Measurements from ENCODE around the gene ZNF574. TPM values are rescaled to one million over a fixed set of nuclear protein-coding genes. Genes with fewer than 3 reads are reported as not detected.

The ZNF574 gene
- total RNA-seq, 1 experiment from 2014 or later, result 24.6 TPM

DNA sequence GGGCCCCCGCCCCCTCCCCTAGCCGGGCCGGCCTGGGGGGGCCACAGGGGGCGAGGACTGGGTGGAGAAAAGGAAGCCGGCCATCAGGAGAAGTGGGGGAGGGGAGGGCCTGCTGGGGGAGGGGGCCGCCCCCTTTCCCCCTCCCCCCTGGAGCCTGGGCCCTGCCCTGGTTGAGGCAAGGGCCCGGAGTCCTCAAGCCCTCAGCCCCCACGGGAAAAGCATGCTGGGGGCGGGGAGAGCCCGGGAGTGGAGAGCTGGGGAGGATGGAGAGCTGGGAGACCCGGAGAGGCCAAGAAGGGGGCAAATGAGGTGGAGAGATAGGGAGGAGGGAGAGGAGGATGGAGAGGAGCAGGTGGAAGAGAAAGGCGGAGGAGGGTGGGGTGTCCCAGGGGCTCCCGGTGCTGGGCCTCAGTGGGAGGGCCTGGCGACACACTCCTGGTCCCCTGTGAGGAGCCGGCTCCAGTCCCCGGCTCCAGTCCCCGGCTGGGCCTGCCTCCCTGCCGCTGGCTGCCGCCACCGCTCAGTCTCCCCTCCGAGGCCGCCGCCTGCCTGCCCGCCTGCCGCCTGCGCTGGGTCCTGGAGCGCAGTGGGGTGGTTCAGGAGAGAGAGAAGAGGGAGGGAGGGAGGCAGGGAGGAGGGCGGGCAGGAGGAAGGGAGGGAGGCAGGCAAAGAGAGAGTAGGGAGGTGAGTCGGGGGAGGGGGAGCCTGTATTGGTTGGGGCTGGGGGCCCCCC, 6.2 kb upstream of the ZNF574 start, which contains the start of gene GRIK5:
Gene GRIK5, minus strand, starts transcription at position 588 of the 733 bp plus-strand sequence. CDS start 4,436 bp downstream, outside the sequence.
- Histone ChIP-seq H2AFZ (ENCODE audit: low read depth, low read length, poor library complexity, severe bottlenecking) (no peak within 1 kb of the TSS), H3K27me3 (ENCODE audit: insufficient read depth, low read length) (peaks cover 20% of the 10 kb centered on the region; the same call in 1 of the 2 replicates), H3K36me3 (ENCODE audit: control insufficient read depth in 1 of 2, insufficient read depth in 2 of 2, low read length in 2 of 2) (no peaks in the 10 kb centered on the region), H3K9me3 (ENCODE audit: control insufficient read depth in 1 of 2, insufficient read depth in 1 of 2, low read depth in 1 of 2, low read length in 2 of 2) (no peaks in the 10 kb centered on the region), H3K9me2 (ENCODE audit: insufficient read depth) (no peaks in the 10 kb centered on the region), H4K20me1 (ENCODE audit: insufficient read depth) (no peaks in the 10 kb centered on the region), H3K4me2 (ENCODE audit: low read length) (no peak within 1 kb of the TSS), H3K4me3 (replicated peaks in 1 of 2; ENCODE audit: low read depth in 1 of 2, low read length in 2 of 2) (no peak within 1 kb of the TSS), H3K9ac (ENCODE audit: low read length) (no peak within 1 kb of the TSS), H3K79me2 (ENCODE audit: insufficient read depth, low read length) (no peaks in the 10 kb centered on the region; the same call in 1 of the 2 replicates), H3K4me1 (ENCODE audit: control insufficient read depth in 1 of 2, insufficient read depth in 2 of 2, low read length in 2 of 2) (peaks cover 4 to 8% of the 10 kb centered on the region in 2 experiments), H3K27ac (ENCODE audit: low read depth, low read length) (no peak within 1 kb of the TSS)
- DNase-seq (ENCODE audit: low read depth, low spot score) (no peak), ATAC-seq (no peak)
- ChIA-PET CTCF (no interaction called here), POLR2A (no interaction called here), RAD21 (ENCODE audit: low non-redundant PET in 1 of 2, low total read pairs in 2 of 2, uncharacterized antibody in 2 of 2, unreplicated experiment in 2 of 2) (no interaction called here)
- TF ChIP-seq EGR1 (IDR thresholded peaks at IDR 0.05; ENCODE audit: low read depth) (no peak), CEBPB (IDR thresholded peaks at IDR 0.05; ENCODE audit: low read depth) (no peak), JUND (IDR thresholded peaks at IDR 0.05) (no peak), POLR2AphosphoS5 (IDR thresholded peaks at IDR 0.05; ENCODE audit: low read depth, low read length) (no peak), SIN3A (IDR thresholded peaks at IDR 0.05; ENCODE audit: low read depth) (no peak), SRF (IDR thresholded peaks at IDR 0.05; ENCODE audit: low read depth) (no peak), SP1 (IDR thresholded peaks at IDR 0.05; ENCODE audit: low read depth) (no peak), FOSL1 (IDR thresholded peaks at IDR 0.05; ENCODE audit: low read depth) (no peak), POLR2A (IDR thresholded peaks at IDR 0.05; ENCODE audit: borderline replicate concordance, extremely low read depth, insufficient read depth, insufficient read length) (no peak), ZBTB33 (IDR thresholded peaks at IDR 0.05; ENCODE audit: extremely low read depth, insufficient replicate concordance, low read length) (no peak), MAX (IDR thresholded peaks at IDR 0.05) (no peak), ELF1 (IDR thresholded peaks at IDR 0.05; ENCODE audit: borderline replicate concordance, low read depth) (no peak), TCF7L2 (IDR thresholded peaks at IDR 0.05; ENCODE audit: borderline replicate concordance, extremely low read depth, insufficient read depth, insufficient read length) (no peak), CBX3 (IDR thresholded peaks at IDR 0.05; ENCODE audit: low read depth) (no peak)
- TF ChIP-seq, protein P1, sequence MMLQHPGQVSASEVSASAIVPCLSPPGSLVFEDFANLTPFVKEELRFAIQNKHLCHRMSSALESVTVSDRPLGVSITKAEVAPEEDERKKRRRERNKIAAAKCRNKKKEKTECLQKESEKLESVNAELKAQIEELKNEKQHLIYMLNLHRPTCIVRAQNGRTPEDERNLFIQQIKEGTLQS (IDR thresholded peaks at IDR 0.05), result no peak
- TF ChIP-seq, protein P2, sequence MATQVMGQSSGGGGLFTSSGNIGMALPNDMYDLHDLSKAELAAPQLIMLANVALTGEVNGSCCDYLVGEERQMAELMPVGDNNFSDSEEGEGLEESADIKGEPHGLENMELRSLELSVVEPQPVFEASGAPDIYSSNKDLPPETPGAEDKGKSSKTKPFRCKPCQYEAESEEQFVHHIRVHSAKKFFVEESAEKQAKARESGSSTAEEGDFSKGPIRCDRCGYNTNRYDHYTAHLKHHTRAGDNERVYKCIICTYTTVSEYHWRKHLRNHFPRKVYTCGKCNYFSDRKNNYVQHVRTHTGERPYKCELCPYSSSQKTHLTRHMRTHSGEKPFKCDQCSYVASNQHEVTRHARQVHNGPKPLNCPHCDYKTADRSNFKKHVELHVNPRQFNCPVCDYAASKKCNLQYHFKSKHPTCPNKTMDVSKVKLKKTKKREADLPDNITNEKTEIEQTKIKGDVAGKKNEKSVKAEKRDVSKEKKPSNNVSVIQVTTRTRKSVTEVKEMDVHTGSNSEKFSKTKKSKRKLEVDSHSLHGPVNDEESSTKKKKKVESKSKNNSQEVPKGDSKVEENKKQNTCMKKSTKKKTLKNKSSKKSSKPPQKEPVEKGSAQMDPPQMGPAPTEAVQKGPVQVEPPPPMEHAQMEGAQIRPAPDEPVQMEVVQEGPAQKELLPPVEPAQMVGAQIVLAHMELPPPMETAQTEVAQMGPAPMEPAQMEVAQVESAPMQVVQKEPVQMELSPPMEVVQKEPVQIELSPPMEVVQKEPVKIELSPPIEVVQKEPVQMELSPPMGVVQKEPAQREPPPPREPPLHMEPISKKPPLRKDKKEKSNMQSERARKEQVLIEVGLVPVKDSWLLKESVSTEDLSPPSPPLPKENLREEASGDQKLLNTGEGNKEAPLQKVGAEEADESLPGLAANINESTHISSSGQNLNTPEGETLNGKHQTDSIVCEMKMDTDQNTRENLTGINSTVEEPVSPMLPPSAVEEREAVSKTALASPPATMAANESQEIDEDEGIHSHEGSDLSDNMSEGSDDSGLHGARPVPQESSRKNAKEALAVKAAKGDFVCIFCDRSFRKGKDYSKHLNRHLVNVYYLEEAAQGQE (IDR thresholded peaks at IDR 0.05; ENCODE audit: low read depth), result no peak
- TF ChIP-seq, protein P3, sequence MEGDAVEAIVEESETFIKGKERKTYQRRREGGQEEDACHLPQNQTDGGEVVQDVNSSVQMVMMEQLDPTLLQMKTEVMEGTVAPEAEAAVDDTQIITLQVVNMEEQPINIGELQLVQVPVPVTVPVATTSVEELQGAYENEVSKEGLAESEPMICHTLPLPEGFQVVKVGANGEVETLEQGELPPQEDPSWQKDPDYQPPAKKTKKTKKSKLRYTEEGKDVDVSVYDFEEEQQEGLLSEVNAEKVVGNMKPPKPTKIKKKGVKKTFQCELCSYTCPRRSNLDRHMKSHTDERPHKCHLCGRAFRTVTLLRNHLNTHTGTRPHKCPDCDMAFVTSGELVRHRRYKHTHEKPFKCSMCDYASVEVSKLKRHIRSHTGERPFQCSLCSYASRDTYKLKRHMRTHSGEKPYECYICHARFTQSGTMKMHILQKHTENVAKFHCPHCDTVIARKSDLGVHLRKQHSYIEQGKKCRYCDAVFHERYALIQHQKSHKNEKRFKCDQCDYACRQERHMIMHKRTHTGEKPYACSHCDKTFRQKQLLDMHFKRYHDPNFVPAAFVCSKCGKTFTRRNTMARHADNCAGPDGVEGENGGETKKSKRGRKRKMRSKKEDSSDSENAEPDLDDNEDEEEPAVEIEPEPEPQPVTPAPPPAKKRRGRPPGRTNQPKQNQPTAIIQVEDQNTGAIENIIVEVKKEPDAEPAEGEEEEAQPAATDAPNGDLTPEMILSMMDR (IDR thresholded peaks at IDR 0.05 in 2 of 3, conservative IDR thresholded peaks at IDR 0.05 in 1 of 3; ENCODE audit: borderline replicate concordance in 1 of 3, insufficient read depth in 1 of 3, low read depth in 2 of 3, low read length in 2 of 3), result no peak
- intact Hi-C loops (cut with micrococcal nuclease), result loop anchor here (10.0 kb wide), 1 partner anchor 455 kb away; the partner anchor contains the start of gene CEACAM1
- no TSS peak for BruUV-seq (replicated peaks)

Measured in HCT116 (cell line).